ENCODE data around the gene APOA1.
"Not testable (repeated sequence)": the region's sequence is repeated elsewhere in the genome, so short reads cannot be mapped to it uniquely, and the experiment has no call there.

Gene APOA1

GRCh38 chr11:116857316-116857715, 19.9 kb upstream of the APOA1 start:
- no peak for DNase-seq

GRCh38 chr11:116856423-116856822, 19.0 kb upstream of the APOA1 start:
- no peak for DNase-seq

DNA sequence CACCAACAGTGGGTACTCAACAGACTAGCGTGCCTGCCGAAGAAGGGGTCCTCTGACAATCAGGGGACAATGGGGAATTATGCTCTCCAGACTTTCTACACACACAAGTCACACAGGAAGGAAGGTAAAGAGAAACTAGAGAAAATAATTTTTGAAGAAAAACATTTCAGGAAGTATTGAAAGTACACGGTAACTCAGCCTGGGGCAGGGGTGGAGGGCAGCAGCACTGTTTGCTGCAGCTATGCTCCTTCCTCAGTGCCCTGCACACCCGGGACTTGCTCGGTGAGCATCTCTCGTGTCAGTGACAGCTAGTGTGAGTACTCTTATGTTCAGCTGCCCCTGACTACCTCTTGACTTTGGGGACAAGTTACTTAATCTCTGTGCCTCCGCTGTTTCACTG, 18.0 kb upstream of the APOA1 start:
- no peak for DNase-seq

DNA sequence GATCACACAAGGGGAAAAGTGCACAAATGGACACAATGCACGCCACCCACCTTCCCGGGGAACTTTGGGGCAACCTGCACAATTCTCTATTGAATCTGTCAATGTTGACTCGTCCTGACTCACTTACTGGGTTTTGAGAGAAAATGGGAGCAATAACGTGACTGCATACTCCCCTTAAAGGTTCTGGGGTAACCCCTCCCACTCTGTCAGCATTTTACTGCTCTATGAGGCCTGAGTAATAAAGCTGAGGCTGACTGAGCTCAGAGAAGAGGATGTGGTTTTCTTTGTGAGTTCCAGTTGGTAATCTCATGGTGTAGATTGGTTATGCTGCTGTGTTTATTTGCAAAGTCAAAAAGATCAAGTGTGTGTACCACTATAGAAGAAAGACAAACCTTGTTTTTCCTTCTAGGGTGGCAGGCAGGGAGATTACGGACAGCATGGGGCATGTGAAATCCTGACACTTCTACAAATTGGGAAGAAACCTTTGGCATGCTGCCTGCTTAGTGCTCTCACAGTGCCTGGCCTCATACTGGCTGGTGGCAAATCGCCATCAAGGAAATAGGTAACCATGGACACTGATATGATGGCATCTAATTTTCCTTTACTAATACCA, 16.1 kb upstream of the APOA1 start:
- peak in 1 of 2 experiments; percentile 69 for DNase-seq

DNA sequence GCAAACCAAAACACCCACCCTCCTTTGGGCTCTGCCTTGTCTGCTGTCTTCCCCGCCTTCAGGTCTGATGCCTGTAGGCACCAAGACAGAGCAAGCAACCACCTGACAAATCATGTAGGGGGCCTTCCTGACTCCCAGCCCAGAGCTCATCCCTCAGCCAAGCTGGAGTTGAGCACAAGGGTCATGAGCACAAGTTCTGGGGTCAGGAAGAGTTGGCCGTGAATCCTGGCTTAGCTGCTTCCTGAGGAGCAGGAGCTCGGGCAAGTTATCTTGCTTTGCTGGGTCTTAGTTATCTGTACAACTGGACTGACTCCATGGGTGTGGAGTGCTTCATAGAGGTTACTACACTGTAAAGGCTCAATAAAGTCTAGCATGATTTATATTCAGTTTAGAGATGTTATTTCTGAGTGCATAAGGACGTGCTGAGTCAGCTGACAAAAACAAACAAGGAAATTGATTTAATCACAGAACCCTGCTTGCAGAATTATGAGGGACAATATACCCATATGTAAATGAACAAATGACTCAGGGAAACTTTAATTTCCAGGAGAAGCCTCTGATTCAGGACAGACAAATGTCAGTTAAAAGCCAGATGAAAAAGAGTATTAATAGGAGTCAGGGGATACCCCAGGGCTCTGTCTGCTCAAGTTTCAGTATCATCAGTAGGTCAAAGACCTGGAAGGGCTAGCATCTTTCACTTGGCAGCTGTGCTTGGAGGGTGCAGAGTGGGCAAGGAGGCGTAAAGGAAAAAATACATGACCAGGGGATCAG, 15.0 kb upstream of the APOA1 start:
- no peak for DNase-seq

DNA sequence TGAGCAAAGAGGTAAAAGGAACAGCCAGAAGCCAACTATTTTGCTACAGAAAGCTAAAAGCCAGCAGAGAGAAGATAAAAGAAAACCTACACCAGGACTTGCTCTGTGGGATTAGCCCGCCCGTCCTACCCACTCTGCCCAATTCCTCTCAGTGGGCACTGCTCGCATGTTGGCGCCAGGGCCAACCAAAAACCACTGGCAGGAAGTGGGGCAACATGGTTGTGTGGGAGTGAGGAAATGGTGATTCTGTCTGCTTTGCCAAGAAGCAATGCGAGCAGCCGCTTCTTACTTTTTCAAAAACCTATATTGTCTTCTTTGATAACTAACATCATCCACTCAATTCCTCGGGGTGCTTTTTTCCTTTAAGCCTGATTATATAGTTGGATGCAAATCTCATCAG, 14.2 kb upstream of the APOA1 start:
- peak in 1 of 2 experiments; percentile 45 for DNase-seq

- no peak for DNase-seq
These were observed 12.1 kb upstream of the APOA1 start for GRCh38 chr11:116849486-116849885.

DNA sequence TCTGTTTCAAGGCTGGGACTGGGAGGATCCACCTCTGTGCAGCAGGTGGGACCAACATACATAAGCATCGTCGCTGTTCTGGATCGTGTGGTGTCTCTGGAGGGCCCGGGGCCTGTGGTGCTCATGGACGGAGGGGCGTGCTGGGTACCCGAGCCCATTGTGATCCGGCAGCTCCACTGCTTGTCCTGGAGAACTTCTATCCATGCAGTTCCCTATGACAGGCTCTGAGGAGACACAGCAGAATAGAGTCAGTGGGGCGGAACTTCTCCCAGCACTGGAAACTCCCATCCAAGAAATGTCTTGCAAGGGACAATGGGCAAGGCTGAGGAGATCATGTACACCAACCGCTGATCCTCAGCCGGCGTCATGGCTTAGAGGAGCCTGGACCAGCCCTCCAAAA, 11.6 kb upstream of the APOA1 start:
- DNase-seq = no peak

GRCh38 chr11:116847612-116848011, 10.2 kb upstream of the APOA1 start:
- no peak for DNase-seq

- DNase-seq = no peak
These were observed 7.3 kb upstream of the APOA1 start for GRCh38 chr11:116844722-116845121.

GRCh38 chr11:116843661-116844060, 6.2 kb upstream of the APOA1 start:
- no peak for DNase-seq

DNA sequence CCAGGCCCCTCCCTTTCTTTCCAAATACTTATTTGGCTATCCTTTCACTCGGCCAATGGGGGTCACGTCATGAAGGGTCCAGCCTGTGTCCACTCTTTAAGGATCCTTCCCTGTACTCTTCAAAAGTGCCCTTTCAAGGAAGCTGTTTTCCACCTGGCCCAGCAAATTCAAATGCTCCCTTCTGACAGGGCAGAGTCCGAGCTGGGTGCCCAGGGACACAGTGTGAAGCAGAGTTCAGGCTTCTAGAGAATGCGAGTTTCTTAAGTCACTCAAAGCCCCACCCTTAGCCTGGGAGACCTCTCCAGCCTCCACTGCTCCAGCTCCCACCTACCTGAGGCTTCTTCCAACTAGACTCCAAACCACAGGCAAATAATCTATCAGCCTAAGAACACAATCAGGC, 5.5 kb upstream of the APOA1 start:
- DNase-seq = no peak

- DNase-seq = no peak
These were observed 4.7 kb upstream of the APOA1 start for GRCh38 chr11:116842117-116842516.

GRCh38 chr11:116840746-116841296, 3.4 kb upstream of the APOA1 start:
- DNase-seq = no peak

DNA sequence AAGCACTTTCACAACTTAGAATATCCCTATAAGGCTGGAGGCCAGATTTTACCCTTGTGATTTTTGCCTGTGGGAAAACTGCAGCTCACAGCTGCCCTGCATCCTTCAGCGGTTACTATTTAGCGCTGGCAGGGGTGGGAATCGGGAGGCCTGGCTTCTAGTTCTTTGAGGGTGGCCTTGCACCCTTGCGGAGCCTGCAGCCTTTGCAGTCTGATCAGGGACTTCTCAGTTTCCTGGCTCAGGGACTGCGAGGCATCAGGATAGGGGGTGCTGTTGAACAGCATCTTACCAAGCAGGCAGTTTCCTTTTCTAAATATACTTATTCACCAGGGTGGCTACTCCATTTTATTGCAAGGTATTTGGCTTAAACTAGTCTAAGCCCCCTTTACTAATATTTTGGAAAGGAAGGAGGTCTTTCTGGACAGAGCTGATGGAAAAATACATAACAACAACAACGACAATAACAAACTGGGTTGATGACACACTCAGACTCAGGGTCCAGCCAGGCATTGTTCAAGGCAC, 2.9 kb upstream of the APOA1 start:
- no peak for DNase-seq

GRCh38 chr11:116838321-116839084, 1.1 kb upstream of the APOA1 start:
- DNase-seq = no peak

- DNase-seq = no peak
These were observed 810 bp downstream of the APOA1 start for GRCh38 chr11:116836632-116836991.

DNA sequence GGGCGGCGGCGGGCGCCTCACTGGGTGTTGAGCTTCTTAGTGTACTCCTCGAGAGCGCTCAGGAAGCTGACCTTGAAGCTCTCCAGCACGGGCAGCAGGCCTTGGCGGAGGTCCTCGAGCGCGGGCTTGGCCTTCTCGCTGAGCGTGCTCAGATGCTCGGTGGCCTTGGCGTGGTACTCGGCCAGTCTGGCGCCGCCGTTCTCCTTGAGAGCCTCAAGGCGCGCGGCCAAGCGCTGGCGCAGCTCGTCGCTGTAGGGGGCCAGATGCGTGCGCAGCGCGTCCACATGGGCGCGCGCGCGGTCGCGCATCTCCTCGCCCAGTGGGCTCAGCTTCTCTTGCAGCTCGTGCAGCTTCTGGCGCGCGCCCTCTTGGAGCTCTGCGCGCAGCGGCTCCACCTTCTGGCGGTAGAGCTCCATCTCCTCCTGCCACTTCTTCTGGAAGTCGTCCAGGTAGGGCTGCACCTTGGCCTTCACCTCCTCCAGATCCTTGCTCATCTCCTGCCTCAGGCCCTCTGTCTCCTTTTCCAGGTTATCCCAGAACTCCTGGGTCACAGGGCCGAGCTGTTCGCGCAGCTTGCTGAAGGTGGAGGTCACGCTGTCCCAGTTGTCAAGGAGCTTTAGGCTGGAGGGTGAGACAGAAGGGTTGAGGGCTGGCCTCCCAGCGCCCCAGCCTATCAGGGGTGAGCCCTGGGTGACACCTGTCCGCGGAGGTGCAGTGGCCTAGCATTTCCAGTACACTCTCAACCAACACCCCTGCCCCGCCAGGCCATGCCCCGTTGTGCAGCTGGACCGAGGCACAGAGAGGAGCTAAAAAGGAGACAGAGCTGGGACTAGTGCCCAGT, 1.4 kb downstream of the APOA1 start:
- DNase-seq = peak; percentile 72 to 76

- no peak for DNase-seq
These were observed 2.2 kb downstream of the APOA1 start for GRCh38 chr11:116835042-116835772.

GRCh38 chr11:116834535-116835041, 2.8 kb downstream of the APOA1 start:
- DNase-seq = not testable (repeated sequence)

GRCh38 chr11:116833816-116834534, 3.4 kb downstream of the APOA1 start:
- DNase-seq = no peak
